Glutamatergic neuron (in vitro differentiated cells): ENCODE results near the gene CCDC157. TPM values are rescaled to one million over a fixed set of nuclear protein-coding genes. Genes with fewer than 3 reads are reported as not detected.
"Not testable (repeated sequence)": the region's sequence is repeated elsewhere in the genome, so short reads cannot be mapped to it uniquely, and the experiment has no call there.

Experiments
- DNase-seq: peaks from one replicate; pipeline ENCODE4 v3.0.0; 2022
- H3K27ac Mint-ChIP-seq: one replicate; pipeline ENCODE4 v1.8.0; 2020; ENCODE audit warnings: mild to moderate bottlenecking, mixed read lengths, inconsistent platforms; ENCODE audit not compliant: unreplicated experiment
- H3K27me3 Mint-ChIP-seq: one replicate; pipeline ENCODE4 v1.8.0; 2020; ENCODE audit warnings: mild to moderate bottlenecking, moderate library complexity, mixed read lengths, inconsistent platforms; ENCODE audit not compliant: unreplicated experiment
- H3K36me3 Mint-ChIP-seq: one replicate; pipeline ENCODE4 v1.8.0; 2020; ENCODE audit warnings: mild to moderate bottlenecking, mixed read lengths, inconsistent platforms; ENCODE audit not compliant: unreplicated experiment
- H3K4me1 Mint-ChIP-seq: one replicate; pipeline ENCODE4 v1.8.0; 2020; ENCODE audit warnings: mild to moderate bottlenecking, low read depth, mixed read lengths, inconsistent platforms; ENCODE audit not compliant: unreplicated experiment
- H3K4me3 Mint-ChIP-seq: one replicate; pipeline ENCODE4 v1.8.0; 2020; ENCODE audit warnings: mild to moderate bottlenecking, mixed read lengths, inconsistent platforms; ENCODE audit not compliant: unreplicated experiment
- H3K9me3 Mint-ChIP-seq: one replicate; pipeline ENCODE4 v1.8.0; 2020; ENCODE audit warnings: mild to moderate bottlenecking, moderate library complexity, mixed read lengths, inconsistent platforms; ENCODE audit not compliant: unreplicated experiment
- total RNA-seq: library from RNA; stranded (reverse); fragmentation: NEBNext Ultra II Directional; extraction: Animal tissue kit (Norgen Biotek cat#: 25700); gene quantifications from one replicate; pipeline ENCODE4 v1.2.1, GENCODE V29; 2021; ENCODE audit not compliant: unreplicated experiment
- TF ChIP-seq, protein P1 (sequence below): fragments of 200-600 bp; sonication (generic); IDR thresholded peaks from one replicate; pipeline ENCODE4 v1.5.0; 2021; ENCODE audit not compliant: partially characterized antibody, unreplicated experiment

Gene CCDC157
- total RNA-seq, 1 donor from 2014 or later, result 6.2 TPM

GRCh38 chr22:30397656-30398635, 41.1 kb downstream of the CCDC157 start:
- H3K4me1 Mint-ChIP-seq, result no peaks in the 10 kb centered on the region
- H3K4me3 Mint-ChIP-seq, result peak overlapping the region; percentile 46
- TF ChIP-seq, protein P1, sequence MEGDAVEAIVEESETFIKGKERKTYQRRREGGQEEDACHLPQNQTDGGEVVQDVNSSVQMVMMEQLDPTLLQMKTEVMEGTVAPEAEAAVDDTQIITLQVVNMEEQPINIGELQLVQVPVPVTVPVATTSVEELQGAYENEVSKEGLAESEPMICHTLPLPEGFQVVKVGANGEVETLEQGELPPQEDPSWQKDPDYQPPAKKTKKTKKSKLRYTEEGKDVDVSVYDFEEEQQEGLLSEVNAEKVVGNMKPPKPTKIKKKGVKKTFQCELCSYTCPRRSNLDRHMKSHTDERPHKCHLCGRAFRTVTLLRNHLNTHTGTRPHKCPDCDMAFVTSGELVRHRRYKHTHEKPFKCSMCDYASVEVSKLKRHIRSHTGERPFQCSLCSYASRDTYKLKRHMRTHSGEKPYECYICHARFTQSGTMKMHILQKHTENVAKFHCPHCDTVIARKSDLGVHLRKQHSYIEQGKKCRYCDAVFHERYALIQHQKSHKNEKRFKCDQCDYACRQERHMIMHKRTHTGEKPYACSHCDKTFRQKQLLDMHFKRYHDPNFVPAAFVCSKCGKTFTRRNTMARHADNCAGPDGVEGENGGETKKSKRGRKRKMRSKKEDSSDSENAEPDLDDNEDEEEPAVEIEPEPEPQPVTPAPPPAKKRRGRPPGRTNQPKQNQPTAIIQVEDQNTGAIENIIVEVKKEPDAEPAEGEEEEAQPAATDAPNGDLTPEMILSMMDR, result no peak
- H3K9me3 Mint-ChIP-seq, result peaks cover 1% of the 10 kb centered on the region
- no peak for DNase-seq
- no peak overlapping the region for H3K27ac Mint-ChIP-seq
- H3K36me3 Mint-ChIP-seq, result no peaks in the 10 kb centered on the region
- peaks cover 15% of the 10 kb centered on the region for H3K27me3 Mint-ChIP-seq

- no peaks in the 10 kb centered on the region for H3K36me3 Mint-ChIP-seq
- H3K4me1 Mint-ChIP-seq, result no peaks in the 10 kb centered on the region
- peaks cover 1% of the 10 kb centered on the region for H3K9me3 Mint-ChIP-seq
- DNase-seq, result no peak
- H3K27me3 Mint-ChIP-seq, result peaks cover 15% of the 10 kb centered on the region
- no peak overlapping the region for H3K4me3 Mint-ChIP-seq
- no peak overlapping the region for H3K27ac Mint-ChIP-seq
- TF ChIP-seq, protein P1, result no peak
Measured at GRCh38 chr22:30398685-30399680, 42.2 kb downstream of the CCDC157 start.

DNA sequence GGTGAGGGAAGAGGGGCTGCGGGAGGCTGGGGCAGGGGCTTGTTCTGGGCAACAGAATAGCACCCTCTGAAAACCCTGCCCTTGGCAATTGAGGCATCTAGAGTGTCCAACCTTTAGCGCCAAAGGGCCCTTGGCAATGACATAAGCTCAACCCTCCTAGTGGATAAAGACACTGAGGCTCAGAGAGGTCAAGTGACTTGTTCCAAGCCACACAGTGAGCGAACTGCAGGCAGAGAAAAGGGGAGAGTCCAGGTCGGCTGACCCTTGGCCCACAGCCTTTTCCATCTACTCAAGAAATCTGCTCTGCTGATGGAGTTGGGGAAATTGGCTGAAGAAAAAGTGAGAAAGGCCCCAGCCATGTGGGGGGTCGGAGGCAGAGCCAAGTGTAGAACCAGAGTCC, 42.9 kb downstream of the CCDC157 start:
- DNase-seq, result no peak
- peaks cover 15% of the 10 kb centered on the region for H3K27me3 Mint-ChIP-seq
- H3K27ac Mint-ChIP-seq, result no peak overlapping the region
- H3K9me3 Mint-ChIP-seq, result peaks cover 1% of the 10 kb centered on the region
- no peaks in the 10 kb centered on the region for H3K36me3 Mint-ChIP-seq
- H3K4me3 Mint-ChIP-seq, result no peak overlapping the region
- TF ChIP-seq, protein P1, result no peak
- no peaks in the 10 kb centered on the region for H3K4me1 Mint-ChIP-seq

DNA sequence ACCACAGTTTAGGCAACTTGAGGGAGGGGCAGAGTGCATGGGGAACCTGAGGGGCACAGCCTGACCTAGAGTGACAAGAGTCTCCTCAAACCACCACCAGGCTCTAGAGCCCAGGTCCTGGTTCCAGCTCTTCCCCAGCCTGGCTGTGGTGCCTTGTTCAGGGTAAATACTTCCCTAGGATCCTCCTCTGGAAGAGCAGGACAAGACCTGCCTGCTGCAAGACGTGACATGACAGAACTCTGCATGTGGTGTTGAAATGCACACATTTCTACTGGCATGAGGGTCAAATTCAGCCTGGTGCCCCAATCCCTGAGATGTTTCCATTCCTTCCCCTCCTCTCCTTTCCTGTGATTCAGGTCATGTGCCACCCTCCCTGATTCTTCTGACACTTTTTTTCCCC, 43.4 kb downstream of the CCDC157 start:
- H3K27me3 Mint-ChIP-seq, result peaks cover 15% of the 10 kb centered on the region
- no peaks in the 10 kb centered on the region for H3K36me3 Mint-ChIP-seq
- H3K4me1 Mint-ChIP-seq, result no peaks in the 10 kb centered on the region
- peaks cover 1% of the 10 kb centered on the region for H3K9me3 Mint-ChIP-seq
- no peak overlapping the region for H3K4me3 Mint-ChIP-seq
- TF ChIP-seq, protein P1, result no peak
- no peak for DNase-seq
- H3K27ac Mint-ChIP-seq, result no peak overlapping the region

GRCh38 chr22:30401024-30401423, 44.2 kb downstream of the CCDC157 start:
- H3K36me3 Mint-ChIP-seq, H3K9me3 Mint-ChIP-seq, H3K27ac Mint-ChIP-seq, H3K4me3 Mint-ChIP-seq, DNase-seq, H3K4me1 Mint-ChIP-seq: not testable (repeated sequence)
- H3K27me3 Mint-ChIP-seq, result peaks cover 15% of the 10 kb centered on the region
